Stimulated activated CD8-positive, alpha-beta memory T cell treated with anti-CD3 and anti-CD28 coated beads, Interleukin-7, amount 100 ng/mL, for 1 hour (primary cell): Measurements from ENCODE around the gene SLC25A45.
A peak's percentile ranks its signal among the peaks of the same experiment; 100 is the strongest.
"Not testable (repeated sequence)": the region's sequence is repeated elsewhere in the genome, so short reads cannot be mapped to it uniquely, and the experiment has no call there.

Source experiments
- DNase-seq, 2 donors: peaks; one replicate each; pipeline ENCODE4 v3.0.0-alpha.2; 2020; ENCODE audit warnings: low read depth in 2 of 2

The SLC25A45 gene

DNA sequence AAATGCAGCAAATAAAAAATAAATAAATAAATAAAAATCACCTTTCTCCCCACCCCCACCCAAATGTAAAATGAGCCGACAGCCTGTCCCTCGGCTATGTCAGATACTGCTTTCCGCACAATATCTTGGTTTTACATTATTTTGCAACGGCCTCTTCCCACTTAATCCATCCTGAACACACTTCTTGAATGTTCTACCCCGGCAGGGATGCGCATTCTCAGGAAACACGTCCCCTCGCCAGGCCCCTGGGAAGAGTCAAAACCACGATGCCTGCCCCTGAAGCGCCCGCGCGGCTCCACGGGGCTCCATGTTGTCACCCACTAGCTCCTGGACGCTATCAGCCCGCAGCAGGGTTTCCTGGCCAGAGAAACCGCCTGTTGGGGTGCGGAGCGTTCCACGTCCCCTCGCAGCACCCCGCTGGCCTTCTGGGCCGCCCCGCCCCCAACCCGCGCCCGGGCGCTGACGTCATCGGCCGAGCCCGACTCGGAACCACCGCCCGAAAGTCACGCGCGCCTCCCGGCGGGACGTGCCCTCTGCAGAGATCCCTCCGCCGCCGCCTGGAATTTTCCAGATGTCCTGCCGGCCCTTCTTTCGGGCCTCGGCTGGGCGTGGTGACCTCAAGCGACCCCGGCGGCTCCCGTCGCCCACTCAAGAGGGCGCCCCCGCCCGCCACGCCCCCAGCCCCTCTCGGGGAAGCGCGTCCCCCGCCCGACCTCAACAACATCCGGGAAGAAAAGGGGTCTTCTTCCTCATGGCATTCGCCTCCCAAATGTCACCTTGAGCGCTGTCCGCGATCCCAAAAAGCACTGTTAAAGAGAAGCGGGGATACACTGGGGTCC, 39.6 kb upstream of the SLC25A45 start:
- DNase-seq, result peak; percentile 89

GRCh38 chr11:65420979-65421793, 38.7 kb upstream of the SLC25A45 start:
- DNase-seq, result peak; percentile 71 to 72

GRCh38 chr11:65420506-65420905, 38.1 kb upstream of the SLC25A45 start:
- no peak for DNase-seq

GRCh38 chr11:65419772-65420481, 37.5 kb upstream of the SLC25A45 start:
- DNase-seq, result no peak

DNA sequence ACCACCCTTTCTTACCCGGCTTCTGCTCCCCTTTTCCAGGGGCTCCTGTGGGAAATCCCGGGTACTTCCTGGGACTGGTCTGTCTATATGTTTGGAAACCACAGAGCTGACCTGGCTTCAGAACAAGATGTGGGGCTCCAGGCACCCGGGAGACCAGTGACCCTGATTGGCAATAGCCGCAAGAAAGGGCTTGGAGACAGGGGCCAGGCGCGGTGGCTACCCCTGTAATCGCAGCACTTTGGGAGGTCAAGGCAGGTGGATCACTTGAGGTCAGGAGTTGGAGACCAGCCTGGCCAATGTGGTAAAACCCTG, 37.0 kb upstream of the SLC25A45 start:
- DNase-seq, result no peak

DNA sequence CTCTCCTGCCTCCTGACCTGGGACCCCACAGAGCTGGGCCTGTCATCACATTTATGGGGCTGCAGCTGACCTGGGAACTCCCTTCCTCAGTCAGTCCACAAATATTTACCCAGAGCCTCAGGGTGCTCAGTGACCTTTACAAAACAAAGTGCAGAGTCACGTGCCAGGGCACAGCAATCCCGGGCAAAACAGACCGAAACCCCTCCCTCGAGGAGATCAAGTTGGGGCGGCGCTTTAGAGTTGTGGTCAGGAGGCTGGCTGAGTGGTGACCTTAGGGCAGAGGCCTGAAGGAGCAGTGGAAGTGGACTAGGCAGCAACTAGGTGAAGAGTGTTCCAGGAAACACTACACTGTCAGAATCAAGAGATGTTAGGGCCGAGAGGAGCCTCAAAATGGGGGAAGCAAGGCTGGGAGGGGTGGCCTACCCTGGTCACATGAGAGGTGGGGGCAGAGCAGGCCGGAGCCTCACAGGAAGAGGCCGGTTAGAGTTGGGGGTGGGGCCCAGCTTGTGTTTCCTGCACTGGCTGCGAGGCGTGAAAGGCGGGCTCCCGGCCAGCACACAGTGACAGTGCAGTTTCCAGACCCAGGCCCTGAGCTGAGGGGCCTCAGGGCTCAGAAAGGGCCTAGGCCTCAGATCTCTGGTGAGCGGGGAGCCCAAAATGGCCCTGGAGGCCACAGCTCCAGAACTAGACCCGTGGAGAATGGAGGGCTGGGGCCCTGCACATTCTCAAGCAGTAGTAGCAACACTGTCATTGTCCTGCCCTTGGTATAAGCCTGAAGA, 36.4 kb upstream of the SLC25A45 start:
- peak; percentile 62 to 66 for DNase-seq

- DNase-seq, result no peak
Measured at GRCh38 chr11:65418431-65418680, 35.9 kb upstream of the SLC25A45 start.

GRCh38 chr11:65417702-65418430, 35.4 kb upstream of the SLC25A45 start:
- DNase-seq, result no peak

GRCh38 chr11:65416841-65417701, 34.6 kb upstream of the SLC25A45 start:
- DNase-seq, result no peak

- DNase-seq, result peak; percentile 86 to 91
Measured at GRCh38 chr11:65416341-65416824, 33.9 kb upstream of the SLC25A45 start.

GRCh38 chr11:65415499-65416340, 33.3 kb upstream of the SLC25A45 start:
- no peak for DNase-seq

DNA sequence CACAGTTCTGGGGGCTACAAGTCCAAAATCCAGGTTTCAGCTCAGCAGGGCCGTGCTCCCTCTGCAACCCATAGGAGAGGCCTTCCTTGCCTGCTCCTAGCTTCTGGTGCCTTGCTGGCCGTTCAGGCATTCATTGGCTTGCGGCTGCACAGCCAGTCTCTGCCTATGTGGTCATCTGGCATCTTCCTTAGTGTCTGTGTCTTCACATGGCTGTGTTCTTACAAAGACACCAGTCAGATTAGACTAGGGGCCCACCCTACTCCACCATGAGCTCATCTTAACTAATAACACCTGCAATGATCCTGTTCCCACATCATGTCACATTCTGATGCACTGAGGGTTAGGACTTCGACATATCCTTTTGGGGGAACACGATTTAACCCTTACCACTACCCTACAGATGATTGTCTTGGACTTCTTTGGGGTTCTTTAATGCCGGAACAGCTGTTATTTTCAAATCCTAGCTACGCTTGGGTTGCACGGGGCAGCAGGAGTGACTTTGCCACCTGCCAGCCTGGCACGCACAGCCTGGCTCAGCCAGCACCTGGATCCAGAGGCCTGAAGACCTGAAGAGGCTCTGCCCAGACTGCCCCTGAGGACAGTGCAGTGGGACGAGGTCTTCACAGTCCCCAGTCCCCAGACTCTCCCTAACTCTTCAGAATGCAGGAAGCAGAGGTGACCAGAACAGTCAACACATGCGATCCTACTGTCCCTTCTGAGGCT, 32.5 kb upstream of the SLC25A45 start:
- DNase-seq, result no peak

GRCh38 chr11:65413077-65413664, 30.7 kb upstream of the SLC25A45 start:
- not testable (repeated sequence) for DNase-seq

- DNase-seq, result no peak
Measured at GRCh38 chr11:65412271-65413076, 30.0 kb upstream of the SLC25A45 start.

GRCh38 chr11:65411681-65412070, 29.2 kb upstream of the SLC25A45 start:
- no peak for DNase-seq

- DNase-seq, result no peak
Measured at GRCh38 chr11:65410936-65411680, 28.7 kb upstream of the SLC25A45 start.
